Nephron (organoid): ENCODE measurements around the gene CNDP1.
A peak's percentile ranks its signal among the peaks of the same experiment; 100 is the strongest.

Experiments
- H3K27ac Mint-ChIP-seq, 3 experiments: 2 replicates each; pipeline ENCODE4 v1.8.0; 2020; ENCODE audit warnings: mixed read lengths in 3 of 3, mild to moderate bottlenecking in 2 of 3, moderate library complexity in 1 of 3
- H3K27me3 Mint-ChIP-seq: 2 replicates; pipeline ENCODE4 v1.8.0; 2021; ENCODE audit warnings: low read depth, mild to moderate bottlenecking, moderate library complexity, mixed read lengths
- H3K36me3 Mint-ChIP-seq: 2 replicates; pipeline ENCODE4 v1.8.0; 2020; ENCODE audit warnings: low read depth, mixed read lengths
- H3K4me1 Mint-ChIP-seq: 2 replicates; pipeline ENCODE4 v1.8.0; 2020; ENCODE audit warnings: mixed read lengths
- H3K4me3 Mint-ChIP-seq, 3 experiments: 2 replicates each; pipeline ENCODE4 v1.8.0; 2020; ENCODE audit warnings: mild to moderate bottlenecking in 3 of 3, mixed read lengths in 3 of 3, moderate library complexity in 2 of 3
- H3K9me3 Mint-ChIP-seq: 2 replicates; pipeline ENCODE4 v1.8.0; 2020; ENCODE audit warnings: mixed read lengths
- TF ChIP-seq, protein P1 (sequence below), 3 experiments: fragments of 200-600 bp; sonication (generic); IDR thresholded peaks; one replicate each; pipeline ENCODE4 v1.5.0; 2021; ENCODE audit warnings: antibody characterized with exemption in 3 of 3; ENCODE audit not compliant: unreplicated experiment in 3 of 3

The CNDP1 gene

DNA sequence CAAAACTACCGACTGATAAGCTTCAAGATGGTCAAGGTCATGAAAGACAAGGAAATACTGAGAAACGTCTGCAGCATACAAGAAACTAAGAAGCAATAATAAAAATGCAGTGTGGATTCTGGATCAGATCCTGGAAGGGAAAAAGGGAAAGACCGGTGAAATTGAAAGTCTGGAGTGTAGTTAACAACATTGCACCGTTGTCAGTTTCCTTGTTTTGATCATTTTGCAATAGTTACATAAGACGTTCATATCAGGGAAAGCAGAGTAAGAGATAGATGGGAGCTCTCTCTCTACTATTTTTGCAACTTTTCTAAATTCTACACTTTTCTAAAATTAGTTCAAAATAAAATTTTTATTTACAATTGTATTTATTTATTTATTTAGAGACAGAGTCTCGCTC lies 48.3 kb downstream of the CNDP1 start:
- TF ChIP-seq, protein P1, sequence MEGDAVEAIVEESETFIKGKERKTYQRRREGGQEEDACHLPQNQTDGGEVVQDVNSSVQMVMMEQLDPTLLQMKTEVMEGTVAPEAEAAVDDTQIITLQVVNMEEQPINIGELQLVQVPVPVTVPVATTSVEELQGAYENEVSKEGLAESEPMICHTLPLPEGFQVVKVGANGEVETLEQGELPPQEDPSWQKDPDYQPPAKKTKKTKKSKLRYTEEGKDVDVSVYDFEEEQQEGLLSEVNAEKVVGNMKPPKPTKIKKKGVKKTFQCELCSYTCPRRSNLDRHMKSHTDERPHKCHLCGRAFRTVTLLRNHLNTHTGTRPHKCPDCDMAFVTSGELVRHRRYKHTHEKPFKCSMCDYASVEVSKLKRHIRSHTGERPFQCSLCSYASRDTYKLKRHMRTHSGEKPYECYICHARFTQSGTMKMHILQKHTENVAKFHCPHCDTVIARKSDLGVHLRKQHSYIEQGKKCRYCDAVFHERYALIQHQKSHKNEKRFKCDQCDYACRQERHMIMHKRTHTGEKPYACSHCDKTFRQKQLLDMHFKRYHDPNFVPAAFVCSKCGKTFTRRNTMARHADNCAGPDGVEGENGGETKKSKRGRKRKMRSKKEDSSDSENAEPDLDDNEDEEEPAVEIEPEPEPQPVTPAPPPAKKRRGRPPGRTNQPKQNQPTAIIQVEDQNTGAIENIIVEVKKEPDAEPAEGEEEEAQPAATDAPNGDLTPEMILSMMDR (IDR thresholded peaks at IDR 0.05; ENCODE audit: unreplicated experiment in 3 of 3): no peak

DNA sequence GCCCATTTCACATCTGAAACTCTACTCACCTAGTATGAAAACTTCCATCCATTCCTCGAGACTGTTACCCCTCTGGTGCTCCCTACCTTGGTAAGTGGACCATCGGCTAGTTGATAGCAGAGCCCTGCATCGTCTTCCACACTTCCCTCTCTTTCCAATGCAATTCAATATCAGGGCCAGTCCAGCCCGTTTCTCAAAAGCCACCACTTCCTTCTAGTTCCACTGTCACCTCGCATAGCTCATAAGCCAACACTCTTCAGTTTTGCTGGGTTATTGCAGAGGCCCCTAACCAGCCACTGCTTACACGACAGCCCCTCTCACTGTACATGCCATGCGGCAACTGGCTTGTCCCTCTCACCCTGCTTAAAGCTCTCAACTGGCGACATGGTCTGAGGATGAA lies 53.1 kb downstream of the CNDP1 start:
- Mint-ChIP-seq H3K4me3 (no peak overlapping the region), H3K27me3 (peaks cover 17% of the 10 kb centered on the region), H3K27ac (no peak overlapping the region), H3K9me3 (no peaks in the 10 kb centered on the region), H3K4me1 (no peaks in the 10 kb centered on the region), H3K36me3 (no peaks in the 10 kb centered on the region)
- TF ChIP-seq, protein P1 (IDR thresholded peaks at IDR 0.05; ENCODE audit: unreplicated experiment in 3 of 3): no peak

More for the DNA sequence above, 48.3 kb downstream of the CNDP1 start:
- Mint-ChIP-seq H3K27me3 (peaks cover 20% of the 10 kb centered on the region), H3K4me1 (peaks cover 7% of the 10 kb centered on the region), H3K4me3 (no peak overlapping the region), H3K27ac (no peak overlapping the region), H3K9me3 (no peaks in the 10 kb centered on the region), H3K36me3 (no peaks in the 10 kb centered on the region)

DNA sequence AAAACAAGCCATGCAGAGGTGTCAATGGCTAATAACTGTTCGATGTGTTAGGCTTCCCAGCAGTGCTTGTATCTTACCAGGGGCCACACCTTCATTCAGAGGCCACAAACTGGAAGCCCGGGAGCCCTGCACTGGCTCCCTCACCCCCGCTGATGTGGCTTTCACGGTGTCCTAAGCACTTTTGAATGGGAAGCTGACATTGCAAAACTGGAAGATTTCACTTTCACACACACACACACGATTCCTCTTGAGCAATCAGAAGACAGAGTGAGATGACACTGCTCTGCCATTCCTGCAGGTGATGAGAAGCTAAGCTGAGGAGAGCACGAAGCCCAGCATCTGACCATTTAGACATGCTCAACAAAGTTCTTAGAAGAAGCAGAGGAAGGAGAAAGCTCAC lies 54.7 kb downstream of the CNDP1 start:
- TF ChIP-seq, protein P1 (IDR thresholded peaks at IDR 0.05; ENCODE audit: unreplicated experiment in 3 of 3): no peak
- H3K36me3 Mint-ChIP-seq: peaks cover 12% of the 10 kb centered on the region
- no peak overlapping the region for H3K27ac Mint-ChIP-seq
- H3K9me3 Mint-ChIP-seq: no peaks in the 10 kb centered on the region
- H3K4me1 Mint-ChIP-seq: no peaks in the 10 kb centered on the region
- H3K27me3 Mint-ChIP-seq: peaks cover 17% of the 10 kb centered on the region
- H3K4me3 Mint-ChIP-seq: no peak overlapping the region

DNA sequence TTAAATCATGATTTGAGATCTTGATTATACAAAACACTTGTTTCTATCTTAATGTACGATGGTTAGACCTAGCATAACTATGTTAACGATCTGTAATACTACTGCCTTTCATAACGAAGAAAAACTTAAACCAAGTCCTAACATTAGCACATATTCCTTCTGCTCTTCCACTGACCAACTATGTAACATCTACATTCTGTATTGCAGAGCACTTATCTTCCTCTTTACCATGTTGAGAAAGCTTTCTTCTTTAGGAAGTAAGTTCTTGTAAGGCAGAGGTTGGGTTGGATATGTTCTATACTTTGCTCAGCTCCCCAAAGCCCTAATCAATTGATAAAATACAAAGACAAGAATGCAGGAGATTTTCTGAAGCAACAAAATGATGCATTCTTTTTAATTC lies 55.5 kb downstream of the CNDP1 start:
- H3K36me3 Mint-ChIP-seq: peaks cover 16% of the 10 kb centered on the region
- peaks cover 4% of the 10 kb centered on the region for H3K4me1 Mint-ChIP-seq
- no peaks in the 10 kb centered on the region for H3K9me3 Mint-ChIP-seq
- H3K27ac Mint-ChIP-seq: no peak overlapping the region
- TF ChIP-seq, protein P1 (IDR thresholded peaks at IDR 0.05; ENCODE audit: unreplicated experiment in 3 of 3): no peak
- H3K27me3 Mint-ChIP-seq: peaks cover 17% of the 10 kb centered on the region
- no peak overlapping the region for H3K4me3 Mint-ChIP-seq

DNA sequence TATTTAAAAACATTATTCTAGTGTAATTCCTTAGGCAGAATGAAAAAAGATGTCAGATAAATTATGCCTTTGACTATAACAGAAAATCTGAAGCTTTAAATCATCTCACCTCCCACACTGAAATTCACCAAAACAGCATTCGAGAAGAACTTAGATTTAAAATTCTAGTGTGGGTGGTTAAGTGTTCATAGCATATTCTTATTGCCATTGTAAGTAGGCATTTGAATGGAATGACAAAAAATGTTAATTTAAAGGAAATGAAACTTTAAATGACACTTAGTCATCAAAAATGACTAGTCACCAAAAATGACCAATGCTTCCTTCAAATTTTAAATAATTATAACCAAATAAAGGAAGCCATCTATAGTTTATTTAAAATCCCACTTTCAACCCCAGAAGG lies 56.4 kb downstream of the CNDP1 start:
- TF ChIP-seq, protein P1 (IDR thresholded peaks at IDR 0.05; ENCODE audit: unreplicated experiment in 3 of 3): no peak
- peaks cover 12% of the 10 kb centered on the region for H3K4me1 Mint-ChIP-seq
- H3K27me3 Mint-ChIP-seq: peaks cover 17% of the 10 kb centered on the region
- H3K36me3 Mint-ChIP-seq: peaks cover 22% of the 10 kb centered on the region
- no peaks in the 10 kb centered on the region for H3K9me3 Mint-ChIP-seq
- H3K27ac Mint-ChIP-seq: no peak overlapping the region
- H3K4me3 Mint-ChIP-seq: no peak overlapping the region

DNA sequence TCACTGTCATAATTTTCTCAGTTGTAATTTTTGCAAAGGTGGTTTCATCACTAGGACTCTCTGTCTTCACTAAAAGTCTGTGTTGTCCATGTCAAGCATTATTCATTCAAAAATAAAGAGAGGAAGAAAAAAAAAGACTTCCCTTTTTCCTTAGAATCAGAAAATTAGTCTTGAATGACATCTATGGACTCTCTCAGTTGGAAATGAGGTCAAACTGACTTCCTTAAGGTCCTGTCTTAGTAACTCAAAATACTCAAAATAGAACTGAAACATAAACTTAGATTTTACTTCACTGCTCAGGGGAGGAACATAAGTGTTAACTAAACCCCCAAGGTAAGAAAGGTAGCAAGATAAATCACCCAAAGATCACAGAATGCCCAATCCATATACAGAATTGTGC lies 61.1 kb downstream of the CNDP1 start:
- Mint-ChIP-seq H3K27me3 (no peaks in the 10 kb centered on the region), H3K4me1 (peaks cover 27% of the 10 kb centered on the region), H3K4me3 (peak overlapping the region; percentile 87 to 96 (median 88)), H3K27ac (peak overlapping the region; percentile 81 to 92 (median 90)), H3K9me3 (no peaks in the 10 kb centered on the region), H3K36me3 (peaks cover 22% of the 10 kb centered on the region)
- TF ChIP-seq, protein P1 (IDR thresholded peaks at IDR 0.05; ENCODE audit: unreplicated experiment in 3 of 3): no peak
